B cell (primary cell): Measurements from ENCODE around the gene RAB11FIP5. TPM values are rescaled to one million over a fixed set of nuclear protein-coding genes. Genes with fewer than 3 reads are reported as not detected.

Experiments used
- ATAC-seq: fragments of 200-7000 bp; cut with Tn5 transposase; one replicate; pipeline ENCODE4 v1.10.0; 2021; ENCODE audit warnings: low read depth, mild to moderate bottlenecking, moderate number of reproducible peaks, moderate library complexity
- CTCF ChIA-PET: fragments of 350-600 bp; sonication (Branson Sonifier 250); formaldehyde crosslinking; loops from one replicate; lab custom pipeline; 2021; ENCODE audit warnings: antibody characterized with exemption, inconsistent platforms; lab: Charles Lee
- POLR2A ChIA-PET: fragments of 350-600 bp; sonication (Branson Sonifier 250); formaldehyde crosslinking; loops from one replicate; lab custom pipeline; 2021; ENCODE audit warnings: antibody characterized with exemption; lab: Charles Lee
- DNase-seq: peaks from one replicate; pipeline ENCODE4 v3.0.0; 2013
- H2AFZ ChIP-seq: 2 replicates; pipeline ENCODE4 v1.6.1; 2012; ENCODE audit warnings: mild to moderate bottlenecking, low read depth, low read length; ENCODE audit not compliant: insufficient read depth, poor library complexity, severe bottlenecking
- H3K27ac ChIP-seq, 2 donors: 1 replicate in 1 of 2; 2 replicates in 1 of 2; pipeline ENCODE4 v1.5.1; 2012 to 2013; ENCODE audit warnings: low read length in 2 of 2, mild to moderate bottlenecking in 2 of 2, moderate library complexity in 1 of 2
- H3K27me3 ChIP-seq, 4 experiments: fragments of 200-600 bp in 1 of 4; sonication (generic) in 1 of 4; replicated peaks in 1 of 4; 1 replicate in 2 of 4; 2 replicates in 2 of 4; pipeline versions ENCODE4 v1.6.1 to v1.7.0; 2013 to 2016; ENCODE audit warnings: low read length in 3 of 4, mild to moderate bottlenecking in 2 of 4, mixed read lengths in 1 of 4, moderate library complexity in 1 of 4; ENCODE audit not compliant: insufficient read depth in 4 of 4, control insufficient read depth in 3 of 4; ENCODE audit errors: control extremely low read depth in 1 of 4
- H3K36me3 ChIP-seq, 2 experiments: replicated peaks in 1 of 2; 1 replicate in 1 of 2; 2 replicates in 1 of 2; pipeline versions ENCODE4 v1.6.1 to v1.7.1; 2013; ENCODE audit warnings: low read length in 1 of 2; ENCODE audit not compliant: insufficient read depth in 2 of 2, control insufficient read depth in 1 of 2; ENCODE audit errors: control extremely low read depth in 1 of 2, extremely low read depth in 1 of 2
- H3K4me1 ChIP-seq, 2 donors: fragments of 200-600 bp in 1 of 2; sonication (generic) in 1 of 2; 1 replicate in 1 of 2; 2 replicates in 1 of 2; pipeline versions ENCODE4 v1.5.1 to v1.6.1; 2013 to 2017; ENCODE audit warnings: low read length in 2 of 2; ENCODE audit not compliant: control insufficient read depth in 2 of 2, insufficient read depth in 2 of 2
- H3K4me2 ChIP-seq: replicated peaks from 2 replicates; pipeline ENCODE3; 2012; ENCODE audit warnings: mild to moderate bottlenecking, low read depth, low read length; ENCODE audit not compliant: poor library complexity, severe bottlenecking
- H3K4me3 ChIP-seq, 5 experiments: fragments of 200-600 bp in 1 of 5; sonication (generic) in 1 of 5; 1 replicate in 3 of 5; 2 replicates in 2 of 5; pipeline versions ENCODE4 v1.5.1 to v1.7.0; 2011 to 2016; ENCODE audit warnings: low read length in 4 of 5, mild to moderate bottlenecking in 4 of 5, low read depth in 2 of 5, control low read depth in 1 of 5, moderate library complexity in 1 of 5; ENCODE audit not compliant: insufficient read depth in 1 of 5; ENCODE audit errors: control extremely low read depth in 1 of 5, extremely low read depth in 1 of 5
- H3K79me2 ChIP-seq: fragments of 200-600 bp; sonication (generic); one replicate; pipeline ENCODE4 v1.6.0; 2016; ENCODE audit warnings: low read length; ENCODE audit not compliant: control insufficient read depth, insufficient read depth
- H3K9ac ChIP-seq: fragments of 200-600 bp; sonication (generic); 2 replicates; pipeline ENCODE4 v1.6.1; 2017; ENCODE audit warnings: mild to moderate bottlenecking, low read length, moderate library complexity
- H3K9me3 ChIP-seq, 3 donors: one replicate each; pipeline versions ENCODE4 v1.6.1 to v1.7.1; 2013; ENCODE audit warnings: low read length in 2 of 3; ENCODE audit not compliant: control insufficient read depth in 2 of 3, insufficient read depth in 1 of 3; ENCODE audit errors: control extremely low read depth in 1 of 3
- H4K20me1 ChIP-seq: 2 replicates; pipeline ENCODE4 v1.6.0; 2012; ENCODE audit warnings: mild to moderate bottlenecking, low read length; ENCODE audit not compliant: insufficient read depth, control insufficient read depth, poor library complexity, severe bottlenecking
- H3K27ac Mint-ChIP-seq: one replicate; pipeline ENCODE4 v1.8.0; 2021; ENCODE audit warnings: mixed read lengths
- H3K27me3 Mint-ChIP-seq: one replicate; pipeline ENCODE4 v1.8.0; 2021; ENCODE audit warnings: mixed read lengths
- H3K4me1 Mint-ChIP-seq: one replicate; pipeline ENCODE4 v1.8.0; 2021; ENCODE audit warnings: mixed read lengths
- H3K4me3 Mint-ChIP-seq: one replicate; pipeline ENCODE4 v1.8.0; 2021; ENCODE audit warnings: mixed read lengths
- H3K9me3 Mint-ChIP-seq: one replicate; pipeline ENCODE4 v1.8.0; 2022; ENCODE audit warnings: mixed read lengths; ENCODE audit not compliant: insufficient read depth
- CTCF ChIP-seq: fragments of 200-600 bp; IDR thresholded peaks from one replicate; pipeline ENCODE4 v1.8.0; 2022; ENCODE audit warnings: antibody characterized with exemption, mild to moderate bottlenecking
- EZH2 ChIP-seq: IDR thresholded peaks from 2 replicates; pipeline ENCODE4 v1.6.1; 2012; ENCODE audit warnings: borderline replicate concordance, low read depth, mild to moderate bottlenecking, moderate library complexity, low read length; ENCODE audit not compliant: insufficient read depth, poor library complexity, severe bottlenecking
- WGBS: methylation state at CpG from one replicate; pipeline ENCODE4 v1.1.5; 2013; ENCODE audit warnings: missing lambda C conversion rate; ENCODE audit not compliant: insufficient coverage; 5-methylcytosine and 5-hydroxymethylcytosine counted together
- intact Hi-C: fragments of 100-400 bp; cut with micrococcal nuclease; formaldehyde crosslinking; loops from one replicate; pipeline ENCODE4 v1.10.0; 2022
- polyA plus RNA-seq: library from polyadenylated mRNA; depleted of rRNA; stranded (reverse); fragments of >200 nt; gene quantifications from 2 replicates; pipeline ENCODE4 v1.2.3, GENCODE V29; 2012
- total RNA-seq, 2 donors: library from RNA; stranded (reverse); fragments of 120-200 nt in 1 of 2; gene quantifications; 1 replicate in 1 of 2; 2 replicates in 1 of 2; pipeline versions ENCODE4 v1.2.3 to v1.2.4, GENCODE V29; 2013 to 2022

Gene RAB11FIP5
- total and polyA plus RNA-seq, 2 donors (not counting 1 experiment from before 2014, with no cell fraction given) = 1.7 to 4.6 TPM

GRCh38 chr2:73107211-73107926, 5.4 kb downstream of the RAB11FIP5 start:
- no peak overlapping the region for H3K27ac Mint-ChIP-seq
- intact Hi-C loops = no loop called here
- peaks cover 12% of the 10 kb centered on the region in 2 donors for H3K4me1 ChIP-seq

More at GRCh38 chr2:73107211-73107926, 5.4 kb downstream of the RAB11FIP5 start:
- Histone ChIP-seq H3K27ac (no peak overlapping the region), H3K4me2 (no peak overlapping the region), H4K20me1 (no peaks in the 10 kb centered on the region), H3K9me3 (peaks cover 0 to 10% (median 0%) of the 10 kb centered on the region in 3 donors), H2AFZ (no peak overlapping the region), H3K79me2 (no peaks in the 10 kb centered on the region), H3K36me3 (no peaks in the 10 kb centered on the region), H3K4me3 (no peak overlapping the region), H3K9ac (no peak overlapping the region), H3K27me3 (peaks cover 0 to 19% (median 8%) of the 10 kb centered on the region in 4 experiments)
- TF ChIP-seq CTCF = no peak
- no peak for TF ChIP-seq EZH2
- ATAC-seq = no peak
- peaks cover 3% of the 10 kb centered on the region for H3K27me3 Mint-ChIP-seq
- DNase-seq = no peak
- ChIA-PET POLR2A (no interaction called here), CTCF (no interaction called here)
- peaks cover 7% of the 10 kb centered on the region for H3K4me1 Mint-ChIP-seq
- H3K4me3 Mint-ChIP-seq = no peak overlapping the region
- no peaks in the 10 kb centered on the region for H3K9me3 Mint-ChIP-seq
- 74% methylated on average over 12 of the region's 12 CpGs for WGBS
